ENCODE results near the gene PACRG.

The PACRG gene

GRCh38 chr6:162711376-162711775 is 16.4 kb upstream of the PACRG start:
- FAIRE-seq, result no peak
- TF ChIP-seq POLR2AphosphoS5 (IDR thresholded peaks at IDR 0.05; ENCODE audit: low read depth, low read length) (no peak), POLR2A (IDR thresholded peaks at IDR 0.05; ENCODE audit: low read depth, low read length) (no peak), TAF1 (IDR thresholded peaks at IDR 0.05; ENCODE audit: borderline replicate concordance, low read depth, low read length) (no peak)
- no peak for DNase-seq (ENCODE audit: insufficient read length)

- DNase-seq (ENCODE audit: insufficient read length) (no peak), FAIRE-seq (no peak)
- TF ChIP-seq POLR2A (IDR thresholded peaks at IDR 0.05; ENCODE audit: low read depth, low read length) (no peak), TAF1 (IDR thresholded peaks at IDR 0.05; ENCODE audit: borderline replicate concordance, low read depth, low read length) (no peak), POLR2AphosphoS5 (IDR thresholded peaks at IDR 0.05; ENCODE audit: low read depth, low read length) (no peak)
These were observed 15.1 kb upstream of the PACRG start for GRCh38 chr6:162712694-162713093.

- DNase-seq (ENCODE audit: insufficient read length) (no peak), FAIRE-seq (no peak)
- TF ChIP-seq TAF1 (IDR thresholded peaks at IDR 0.05; ENCODE audit: borderline replicate concordance, low read depth, low read length), result no peak
- no peak for TF ChIP-seq POLR2A (IDR thresholded peaks at IDR 0.05; ENCODE audit: low read depth, low read length)
- TF ChIP-seq POLR2AphosphoS5 (IDR thresholded peaks at IDR 0.05; ENCODE audit: low read depth, low read length), result no peak
These were observed 13.6 kb upstream of the PACRG start for GRCh38 chr6:162713974-162714780.

- TF ChIP-seq TAF1 (IDR thresholded peaks at IDR 0.05; ENCODE audit: borderline replicate concordance, low read depth, low read length), result no peak
- no peak for TF ChIP-seq POLR2A (IDR thresholded peaks at IDR 0.05; ENCODE audit: low read depth, low read length)
- TF ChIP-seq POLR2AphosphoS5 (IDR thresholded peaks at IDR 0.05; ENCODE audit: low read depth, low read length), result no peak
- DNase-seq (ENCODE audit: insufficient read length), result no peak
- no peak for FAIRE-seq
These were observed 12.2 kb upstream of the PACRG start for GRCh38 chr6:162715601-162716000.

GRCh38 chr6:162719528-162719927 is 8.2 kb upstream of the PACRG start:
- TF ChIP-seq POLR2AphosphoS5 (IDR thresholded peaks at IDR 0.05; ENCODE audit: low read depth, low read length), result no peak
- TF ChIP-seq POLR2A (IDR thresholded peaks at IDR 0.05; ENCODE audit: low read depth, low read length), result no peak
- TF ChIP-seq TAF1 (IDR thresholded peaks at IDR 0.05; ENCODE audit: borderline replicate concordance, low read depth, low read length), result no peak
- FAIRE-seq, result no peak
- DNase-seq (ENCODE audit: insufficient read length), result no peak

- DNase-seq (ENCODE audit: insufficient read length), result no peak
- TF ChIP-seq TAF1 (IDR thresholded peaks at IDR 0.05; ENCODE audit: borderline replicate concordance, low read depth, low read length) (no peak), POLR2A (IDR thresholded peaks at IDR 0.05; ENCODE audit: low read depth, low read length) (no peak), POLR2AphosphoS5 (IDR thresholded peaks at IDR 0.05; ENCODE audit: low read depth, low read length) (no peak)
- no peak for FAIRE-seq
These were observed 6.4 kb upstream of the PACRG start for GRCh38 chr6:162721404-162721687.

- DNase-seq (ENCODE audit: insufficient read length), result no peak
- TF ChIP-seq TAF1 (IDR thresholded peaks at IDR 0.05; ENCODE audit: borderline replicate concordance, low read depth, low read length) (no peak), POLR2A (IDR thresholded peaks at IDR 0.05; ENCODE audit: low read depth, low read length) (no peak), POLR2AphosphoS5 (IDR thresholded peaks at IDR 0.05; ENCODE audit: low read depth, low read length) (no peak)
- no peak for FAIRE-seq
These were observed 5.5 kb upstream of the PACRG start for GRCh38 chr6:162722226-162722625.

GRCh38 chr6:162722633-162723032 is 5.1 kb upstream of the PACRG start:
- TF ChIP-seq TAF1 (IDR thresholded peaks at IDR 0.05; ENCODE audit: borderline replicate concordance, low read depth, low read length) (no peak), POLR2A (IDR thresholded peaks at IDR 0.05; ENCODE audit: low read depth, low read length) (no peak), POLR2AphosphoS5 (IDR thresholded peaks at IDR 0.05; ENCODE audit: low read depth, low read length) (no peak)
- FAIRE-seq (no peak), DNase-seq (ENCODE audit: insufficient read length) (no peak)

- FAIRE-seq (no peak), DNase-seq (ENCODE audit: insufficient read length) (no peak)
- no peak for TF ChIP-seq POLR2A (IDR thresholded peaks at IDR 0.05; ENCODE audit: low read depth, low read length)
- no peak for TF ChIP-seq POLR2AphosphoS5 (IDR thresholded peaks at IDR 0.05; ENCODE audit: low read depth, low read length)
- TF ChIP-seq TAF1 (IDR thresholded peaks at IDR 0.05; ENCODE audit: borderline replicate concordance, low read depth, low read length), result no peak
These were observed 840 bp upstream of the PACRG start for GRCh38 chr6:162726947-162727321.

- TF ChIP-seq POLR2A (IDR thresholded peaks at IDR 0.05; ENCODE audit: low read depth, low read length), result no peak
- no peak for TF ChIP-seq TAF1 (IDR thresholded peaks at IDR 0.05; ENCODE audit: borderline replicate concordance, low read depth, low read length)
- TF ChIP-seq POLR2AphosphoS5 (IDR thresholded peaks at IDR 0.05; ENCODE audit: low read depth, low read length), result no peak
- DNase-seq (ENCODE audit: insufficient read length) (no peak), FAIRE-seq (no peak)
These were observed 423 bp downstream of the PACRG start for GRCh38 chr6:162728197-162728596.

- TF ChIP-seq POLR2AphosphoS5 (IDR thresholded peaks at IDR 0.05; ENCODE audit: low read depth, low read length) (no peak), TAF1 (IDR thresholded peaks at IDR 0.05; ENCODE audit: borderline replicate concordance, low read depth, low read length) (no peak), POLR2A (IDR thresholded peaks at IDR 0.05; ENCODE audit: low read depth, low read length) (no peak)
- FAIRE-seq (no peak), DNase-seq (ENCODE audit: insufficient read length) (no peak)
These were observed 932 bp downstream of the PACRG start for GRCh38 chr6:162728706-162729105.

GRCh38 chr6:162730502-162730901 is 2.7 kb downstream of the PACRG start:
- FAIRE-seq, result no peak
- DNase-seq (ENCODE audit: insufficient read length), result no peak
- TF ChIP-seq POLR2AphosphoS5 (IDR thresholded peaks at IDR 0.05; ENCODE audit: low read depth, low read length) (no peak), TAF1 (IDR thresholded peaks at IDR 0.05; ENCODE audit: borderline replicate concordance, low read depth, low read length) (no peak)

Data from GM12892 (cell line).